Activated CD8-positive, alpha-beta T cell treated with anti-CD3 and anti-CD28 coated beads, Interleukin-2, amount 10 ng/mL, durations not matched to agents 7 days and 5 days (primary cell): ENCODE results near the gene RALY. TPM values are rescaled to one million over a fixed set of nuclear protein-coding genes. Genes with fewer than 3 reads are reported as not detected.

Source experiments
- ATAC-seq: fragments of 150-1000 bp; cut with Tn5 transposase; one replicate; pipeline ENCODE4 v1.10.0; 2021; ENCODE audit warnings: moderate library complexity
- CTCF ChIA-PET: fragments of 350-600 bp; sonication (Branson Sonifier 250); formaldehyde crosslinking; loops from one replicate; lab custom pipeline; 2021; ENCODE audit warnings: antibody characterized with exemption; lab: Charles Lee
- POLR2A ChIA-PET: fragments of 350-600 bp; sonication (Branson Sonifier 250); formaldehyde crosslinking; loops from one replicate; lab custom pipeline; 2021; ENCODE audit warnings: antibody characterized with exemption; lab: Charles Lee
- DNase-seq: peaks from one replicate; pipeline ENCODE4 v3.0.0-alpha.2; 2020
- H3K27ac Mint-ChIP-seq: one replicate; pipeline ENCODE4 v1.8.0; 2021; ENCODE audit warnings: mild to moderate bottlenecking, mixed read lengths
- H3K27me3 Mint-ChIP-seq: one replicate; pipeline ENCODE4 v1.8.0; 2021; ENCODE audit warnings: low read depth, mixed read lengths
- H3K36me3 Mint-ChIP-seq: one replicate; pipeline ENCODE4 v1.8.0; 2021; ENCODE audit warnings: low read depth, mixed read lengths
- H3K4me1 Mint-ChIP-seq: one replicate; pipeline ENCODE4 v1.8.0; 2021; ENCODE audit warnings: low read depth, mixed read lengths
- H3K4me3 Mint-ChIP-seq: one replicate; pipeline ENCODE4 v1.8.0; 2021; ENCODE audit warnings: mild to moderate bottlenecking, mixed read lengths
- H3K9me3 Mint-ChIP-seq: one replicate; pipeline ENCODE4 v1.8.0; 2022; ENCODE audit warnings: mixed read lengths; ENCODE audit not compliant: insufficient read depth
- total RNA-seq, 2 experiments: library from RNA; stranded (reverse); gene quantifications; one replicate each; pipeline ENCODE4 v1.2.3, GENCODE V29; 2021

The RALY gene
- total RNA-seq, 2 experiments from 2014 or later: 232 to 233 TPM

GRCh38 chr20:33971147-33971975 lies 22.4 kb upstream of the RALY start:
- H3K4me3 Mint-ChIP-seq: no peak overlapping the region
- CTCF ChIA-PET: no interaction called here
- DNase-seq: no peak

GRCh38 chr20:33976959-33977358 lies 16.8 kb upstream of the RALY start:
- ChIA-PET CTCF (no interaction called here), POLR2A (no interaction called here)
- Mint-ChIP-seq H3K9me3 (no peaks in the 10 kb centered on the region), H3K27me3 (peaks cover 21% of the 10 kb centered on the region), H3K4me3 (no peak overlapping the region), H3K36me3 (no peaks in the 10 kb centered on the region), H3K4me1 (no peaks in the 10 kb centered on the region), H3K27ac (no peak overlapping the region)
- no peak for DNase-seq
- no peak for ATAC-seq

More at GRCh38 chr20:33971147-33971975, 22.4 kb upstream of the RALY start:
- Mint-ChIP-seq H3K4me1 (no peaks in the 10 kb centered on the region), H3K27me3 (no peaks in the 10 kb centered on the region), H3K27ac (no peak overlapping the region), H3K9me3 (no peaks in the 10 kb centered on the region), H3K36me3 (no peaks in the 10 kb centered on the region)
- POLR2A ChIA-PET: interaction anchor here (0.6 to 0.8 kb wide), 2 partner anchors 141 to 543 kb away, joined by 3 read pairs; partner anchors contain the start of gene EIF2S2
- no peak for ATAC-seq

GRCh38 chr20:33977535-33977934 lies 16.2 kb upstream of the RALY start:
- ChIA-PET POLR2A (no interaction called here), CTCF (no interaction called here)
- DNase-seq (no peak), ATAC-seq (no peak)
- H3K4me1 Mint-ChIP-seq: no peaks in the 10 kb centered on the region
- H3K4me3 Mint-ChIP-seq: no peak overlapping the region
- H3K36me3 Mint-ChIP-seq: no peaks in the 10 kb centered on the region
- H3K27me3 Mint-ChIP-seq: peaks cover 21% of the 10 kb centered on the region
- H3K9me3 Mint-ChIP-seq: no peaks in the 10 kb centered on the region
- H3K27ac Mint-ChIP-seq: no peak overlapping the region

- ChIA-PET POLR2A (no interaction called here), CTCF (interaction anchor here (0.6 kb wide), 1 partner anchor 60 kb away, joined by 3 read pairs; no protein-coding TSS in a partner anchor)
- H3K4me1 Mint-ChIP-seq: no peaks in the 10 kb centered on the region
- no peak overlapping the region for H3K4me3 Mint-ChIP-seq
- H3K27me3 Mint-ChIP-seq: peaks cover 21% of the 10 kb centered on the region
- no peak overlapping the region for H3K27ac Mint-ChIP-seq
- H3K9me3 Mint-ChIP-seq: no peaks in the 10 kb centered on the region
- no peak for ATAC-seq
- no peaks in the 10 kb centered on the region for H3K36me3 Mint-ChIP-seq
- no peak for DNase-seq
Observed at GRCh38 chr20:33979094-33979493, 14.6 kb upstream of the RALY start.

GRCh38 chr20:33981347-33981746 lies 12.4 kb upstream of the RALY start:
- no peaks in the 10 kb centered on the region for H3K9me3 Mint-ChIP-seq
- ChIA-PET POLR2A (interaction anchor here (1.0 kb wide), 1 partner anchor 131 kb away, joined by 4 read pairs; no protein-coding TSS in a partner anchor), CTCF (no interaction called here)
- no peak for ATAC-seq
- no peaks in the 10 kb centered on the region for H3K36me3 Mint-ChIP-seq
- no peak overlapping the region for H3K4me3 Mint-ChIP-seq
- no peak overlapping the region for H3K27ac Mint-ChIP-seq
- no peak for DNase-seq
- H3K27me3 Mint-ChIP-seq: peaks cover 21% of the 10 kb centered on the region
- H3K4me1 Mint-ChIP-seq: no peaks in the 10 kb centered on the region

- Mint-ChIP-seq H3K27me3 (peaks cover 18% of the 10 kb centered on the region), H3K9me3 (no peaks in the 10 kb centered on the region), H3K4me3 (no peak overlapping the region), H3K27ac (no peak overlapping the region), H3K4me1 (no peaks in the 10 kb centered on the region), H3K36me3 (no peaks in the 10 kb centered on the region)
- CTCF ChIA-PET: no interaction called here
- DNase-seq: no peak
- ATAC-seq: no peak
- POLR2A ChIA-PET: no interaction called here
Observed at GRCh38 chr20:33981964-33982363, 11.7 kb upstream of the RALY start.

GRCh38 chr20:33983371-33983770 lies 10.3 kb upstream of the RALY start:
- no peaks in the 10 kb centered on the region for H3K36me3 Mint-ChIP-seq
- H3K4me3 Mint-ChIP-seq: no peak overlapping the region
- DNase-seq: no peak
- no peak overlapping the region for H3K27ac Mint-ChIP-seq
- peaks cover 13% of the 10 kb centered on the region for H3K27me3 Mint-ChIP-seq
- ChIA-PET CTCF (no interaction called here), POLR2A (no interaction called here)
- no peaks in the 10 kb centered on the region for H3K9me3 Mint-ChIP-seq
- ATAC-seq: no peak
- H3K4me1 Mint-ChIP-seq: no peaks in the 10 kb centered on the region

- ATAC-seq (no peak), DNase-seq (no peak)
- H3K27me3 Mint-ChIP-seq: peaks cover 6% of the 10 kb centered on the region
- H3K4me1 Mint-ChIP-seq: no peaks in the 10 kb centered on the region
- H3K9me3 Mint-ChIP-seq: no peaks in the 10 kb centered on the region
- ChIA-PET CTCF (no interaction called here), POLR2A (no interaction called here)
- H3K27ac Mint-ChIP-seq: no peak overlapping the region
- peaks cover under 1% of the 10 kb centered on the region for H3K36me3 Mint-ChIP-seq
- no peak overlapping the region for H3K4me3 Mint-ChIP-seq
Observed at GRCh38 chr20:33984182-33984719, 9.5 kb upstream of the RALY start.

GRCh38 chr20:33985280-33985679 lies 8.4 kb upstream of the RALY start:
- ChIA-PET CTCF (no interaction called here), POLR2A (interaction anchor here (0.5 to 1.1 kb wide), 3 partner anchors 33 to 908 kb away, joined by 3 to 5 read pairs (median 4); no protein-coding TSS in a partner anchor)
- H3K36me3 Mint-ChIP-seq: peaks cover 2% of the 10 kb centered on the region
- H3K9me3 Mint-ChIP-seq: no peaks in the 10 kb centered on the region
- no peaks in the 10 kb centered on the region for H3K27me3 Mint-ChIP-seq
- no peak overlapping the region for H3K4me3 Mint-ChIP-seq
- ATAC-seq: no peak
- H3K27ac Mint-ChIP-seq: no peak overlapping the region
- peaks cover 3% of the 10 kb centered on the region for H3K4me1 Mint-ChIP-seq
- DNase-seq: no peak

- ChIA-PET CTCF (interaction anchor here (0.5 kb wide), 1 partner anchor 48 kb away, joined by 3 read pairs; no protein-coding TSS in a partner anchor), POLR2A (interaction anchor here (0.5 to 1.1 kb wide), 3 partner anchors 33 to 1380 kb away, joined by 3 to 4 read pairs (median 3); no protein-coding TSS in a partner anchor)
- Mint-ChIP-seq H3K27me3 (no peaks in the 10 kb centered on the region), H3K27ac (no peak overlapping the region), H3K4me3 (no peak overlapping the region), H3K4me1 (peaks cover 6% of the 10 kb centered on the region), H3K36me3 (peaks cover 2% of the 10 kb centered on the region), H3K9me3 (no peaks in the 10 kb centered on the region)
- ATAC-seq (no peak), DNase-seq (no peak)
Observed at GRCh38 chr20:33985830-33986229, 7.9 kb upstream of the RALY start.

- Mint-ChIP-seq H3K27me3 (no peaks in the 10 kb centered on the region), H3K4me1 (peaks cover 13% of the 10 kb centered on the region), H3K4me3 (no peak overlapping the region), H3K27ac (no peak overlapping the region), H3K36me3 (peaks cover 9% of the 10 kb centered on the region), H3K9me3 (no peaks in the 10 kb centered on the region)
- ATAC-seq: no peak
- ChIA-PET CTCF (interaction anchor here (1.7 kb wide), 1 partner anchor 35 kb away, joined by 4 read pairs; no protein-coding TSS in a partner anchor), POLR2A (no interaction called here)
- no peak for DNase-seq
Observed at GRCh38 chr20:33986560-33987216, 7.0 kb upstream of the RALY start.
